ENCODE results near the gene AIG1. TPM values are rescaled to one million over a fixed set of nuclear protein-coding genes. Genes with fewer than 3 reads are reported as not detected.

The AIG1 gene
- total RNA-seq, 2 experiments from 2014 or later, result 16.1 to 20.0 TPM

- POLR2A ChIA-PET, result interaction anchor here (0.6 to 0.9 kb wide), 2 partner anchors 9 to 36 kb away, joined by 3 to 4 read pairs; no protein-coding TSS in a partner anchor
- Mint-ChIP-seq H3K27ac (no peak overlapping the region), H3K4me3 (no peak overlapping the region), H3K9me3 (no peaks in the 10 kb centered on the region), H3K27me3 (no peaks in the 10 kb centered on the region), H3K36me3 (ENCODE audit: low read depth) (peaks cover 2% of the 10 kb centered on the region), H3K4me1 (ENCODE audit: low read depth) (peaks cover 9% of the 10 kb centered on the region)
- DNase-seq (no peak), ATAC-seq (no peak)
- CTCF ChIA-PET, result interaction anchor here (0.9 kb wide), 1 partner anchor 175 kb away, joined by 4 read pairs; no protein-coding TSS in a partner anchor
- TF ChIP-seq CTCF (IDR thresholded peaks at IDR 0.05), result no peak
- intact Hi-C loops (cut with micrococcal nuclease), result no loop called here
Measured at GRCh38 chr6:143333081-143333480, 272.4 kb downstream of the AIG1 start.

- DNase-seq, result peak; percentile 43
- Mint-ChIP-seq H3K9me3 (no peaks in the 10 kb centered on the region), H3K36me3 (ENCODE audit: low read depth) (peaks cover 2% of the 10 kb centered on the region), H3K4me1 (ENCODE audit: low read depth) (peaks cover 9% of the 10 kb centered on the region), H3K27me3 (no peaks in the 10 kb centered on the region), H3K4me3 (no peak overlapping the region), H3K27ac (no peak overlapping the region)
- ChIA-PET POLR2A (interaction anchor here (0.9 kb wide), 1 partner anchor 8 kb away, joined by 4 read pairs; no protein-coding TSS in a partner anchor), CTCF (interaction anchor here (0.9 kb wide), 1 partner anchor 176 kb away, joined by 4 read pairs; no protein-coding TSS in a partner anchor)
- intact Hi-C loops (cut with micrococcal nuclease), result no loop called here
- ATAC-seq, result peak; percentile 45
- no peak for TF ChIP-seq CTCF (IDR thresholded peaks at IDR 0.05)
Measured at GRCh38 chr6:143333749-143334520, 273.2 kb downstream of the AIG1 start.

- ATAC-seq (no peak), DNase-seq (no peak)
- Mint-ChIP-seq H3K36me3 (ENCODE audit: low read depth) (peaks cover 2% of the 10 kb centered on the region), H3K9me3 (no peaks in the 10 kb centered on the region), H3K4me1 (ENCODE audit: low read depth) (peaks cover 9% of the 10 kb centered on the region), H3K4me3 (no peak overlapping the region), H3K27me3 (no peaks in the 10 kb centered on the region), H3K27ac (no peak overlapping the region)
- intact Hi-C loops (cut with micrococcal nuclease), result no loop called here
- no peak for TF ChIP-seq CTCF (IDR thresholded peaks at IDR 0.05)
- ChIA-PET CTCF (interaction anchor here (1.2 to 2.5 kb wide), 3 partner anchors 12 to 643 kb away, joined by 4 to 14 read pairs (median 7); no protein-coding TSS in a partner anchor), POLR2A (no interaction called here)
Measured at GRCh38 chr6:143335865-143336264, 275.2 kb downstream of the AIG1 start.

GRCh38 chr6:143336446-143337152, 275.9 kb downstream of the AIG1 start:
- ChIA-PET CTCF (interaction anchor here (0.7 to 2.5 kb wide), 14 partner anchors 11 to 950 kb away, joined by 3 to 14 read pairs (median 4); no protein-coding TSS in a partner anchor), POLR2A (interaction anchor here (0.6 kb wide), 1 partner anchor 205 kb away, joined by 3 read pairs; no protein-coding TSS in a partner anchor)
- peak; percentile 27 for ATAC-seq
- Mint-ChIP-seq H3K9me3 (no peaks in the 10 kb centered on the region), H3K27ac (no peak overlapping the region), H3K4me1 (ENCODE audit: low read depth) (peaks cover 9% of the 10 kb centered on the region), H3K4me3 (no peak overlapping the region), H3K36me3 (ENCODE audit: low read depth) (peaks cover 2% of the 10 kb centered on the region), H3K27me3 (no peaks in the 10 kb centered on the region)
- DNase-seq, result no peak
- intact Hi-C loops (cut with micrococcal nuclease), result no loop called here
- TF ChIP-seq CTCF (IDR thresholded peaks at IDR 0.05), result no peak

Measured in activated CD8-positive, alpha-beta T cell treated with anti-CD3 and anti-CD28 coated beads for 36 hours (primary cell).